Caco-2 (cell line): ENCODE results near the gene LIMS1. TPM values are rescaled to one million over a fixed set of nuclear protein-coding genes. Genes with fewer than 3 reads are reported as not detected.
"Not testable (repeated sequence)": the region's sequence is repeated elsewhere in the genome, so short reads cannot be mapped to it uniquely, and the experiment has no call there.

Source experiments
- BruUV-seq: library from RNA; stranded (reverse); fragments of 400-500 nt; replicated peaks from 2 replicates; lab custom pipeline; 2021; lab: Mats Ljungman, UMichigan
- CTCF ChIA-PET: fragments of 300-600 bp; sonication (Branson Sonifier 250); formaldehyde crosslinking; loops from one replicate; lab custom pipeline; 2022; ENCODE audit warnings: antibody characterized with exemption; lab: Charles Lee
- POLR2A ChIA-PET: fragments of 300-600 bp; sonication (Branson Sonifier 250); formaldehyde crosslinking; loops from one replicate; lab custom pipeline; 2022; ENCODE audit warnings: antibody characterized with exemption; lab: Charles Lee
- DNase-seq, 2 experiments: peaks; one replicate each; pipeline versions ENCODE4 v3.0.0 to v3.0.0-alpha.2; 2020 to 2022
- H3K27me3 ChIP-seq: replicated peaks from 2 replicates; pipeline ENCODE4 v1.6.0; 2011; ENCODE audit warnings: low read length; ENCODE audit not compliant: control insufficient read depth, insufficient read depth
- H3K36me3 ChIP-seq: 2 replicates; pipeline ENCODE4 v1.5.1; 2011; ENCODE audit warnings: low read length; ENCODE audit not compliant: control insufficient read depth, insufficient read depth
- H3K4me1 ChIP-seq: fragments of 250-450 bp; sonication (Bioruptor Pico); 2 replicates; pipeline ENCODE4 v1.5.1; 2020; ENCODE audit warnings: mild to moderate bottlenecking
- H3K4me3 ChIP-seq: 2 replicates; pipeline ENCODE4 v1.5.1; 2011; ENCODE audit warnings: low read depth, mild to moderate bottlenecking, control low read depth, low read length
- H3K9me3 ChIP-seq: fragments of 250-450 bp; sonication (Bioruptor Pico); 2 replicates; pipeline ENCODE4 v1.5.1; 2020; ENCODE audit warnings: mild to moderate bottlenecking, moderate library complexity
- H3K27ac Mint-ChIP-seq: one replicate; pipeline ENCODE4 v1.8.0; 2022; ENCODE audit warnings: mixed read lengths; ENCODE audit not compliant: unreplicated experiment
- H3K27me3 Mint-ChIP-seq: one replicate; pipeline ENCODE4 v1.8.0; 2022; ENCODE audit warnings: mixed read lengths; ENCODE audit not compliant: insufficient read depth, unreplicated experiment
- H3K36me3 Mint-ChIP-seq: one replicate; pipeline ENCODE4 v1.8.0; 2022; ENCODE audit warnings: mild to moderate bottlenecking, mixed read lengths; ENCODE audit not compliant: insufficient read depth, unreplicated experiment
- H3K4me1 Mint-ChIP-seq: one replicate; pipeline ENCODE4 v1.8.0; 2022; ENCODE audit warnings: low read depth, mixed read lengths; ENCODE audit not compliant: unreplicated experiment
- H3K4me3 Mint-ChIP-seq: one replicate; pipeline ENCODE4 v1.8.0; 2022; ENCODE audit warnings: mild to moderate bottlenecking, moderate library complexity, mixed read lengths; ENCODE audit not compliant: unreplicated experiment
- H3K9me3 Mint-ChIP-seq: one replicate; pipeline ENCODE4 v1.8.0; 2022; ENCODE audit warnings: mixed read lengths; ENCODE audit not compliant: unreplicated experiment
- CTCF ChIP-seq, 2 experiments: fragments of 200-600 bp in 1 of 2; IDR thresholded peaks; 1 replicate in 1 of 2; 2 replicates in 1 of 2; pipeline versions ENCODE4 v1.5.1 to v1.8.0; 2011 to 2022; ENCODE audit warnings: antibody characterized with exemption in 1 of 2, control low read depth in 1 of 2, inconsistent platforms in 1 of 2, low read depth in 1 of 2, low read length in 1 of 2, mild to moderate bottlenecking in 1 of 2, moderate library complexity in 1 of 2; ENCODE audit not compliant: insufficient read depth in 1 of 2, severe bottlenecking in 1 of 2, unreplicated experiment in 1 of 2
- intact Hi-C: fragments of 100-400 bp; cut with micrococcal nuclease; formaldehyde crosslinking; loops from one replicate; pipeline ENCODE4 v1.10.0; 2022; ENCODE audit not compliant: unreplicated experiment
- total RNA-seq: library from RNA; stranded (reverse); gene quantifications from 2 replicates; pipeline ENCODE4 v1.2.3, GENCODE V29; 2022

Gene LIMS1
- total RNA-seq, 1 experiment from 2014 or later = 75.2 TPM

GRCh38 chr2:108555572-108555971 is 21.3 kb downstream of the LIMS1 start:
- Mint-ChIP-seq H3K27ac (peak overlapping the region; percentile 43), H3K4me1 (peaks cover 4% of the 10 kb centered on the region), H3K27me3 (no peaks in the 10 kb centered on the region), H3K36me3 (peaks cover 4% of the 10 kb centered on the region), H3K4me3 (no peak overlapping the region), H3K9me3 (no peaks in the 10 kb centered on the region)
- intact Hi-C loops = no loop called here
- Histone ChIP-seq H3K4me3 (no peak overlapping the region), H3K27me3 (no peaks in the 10 kb centered on the region), H3K9me3 (no peaks in the 10 kb centered on the region), H3K36me3 (no peaks in the 10 kb centered on the region), H3K4me1 (no peaks in the 10 kb centered on the region)
- POLR2A ChIA-PET = no interaction called here
- DNase-seq = no peak
- CTCF ChIA-PET = no interaction called here
- no TSS peak for BruUV-seq
- no peak for TF ChIP-seq CTCF (IDR thresholded peaks at IDR 0.05; ENCODE audit: insufficient read depth in 1 of 2, low read depth in 1 of 2, low read length in 1 of 2, severe bottlenecking in 1 of 2, unreplicated experiment in 1 of 2)

GRCh38 chr2:108556581-108556980 is 22.3 kb downstream of the LIMS1 start:
- H3K4me3 ChIP-seq, H3K4me1 ChIP-seq, H3K27ac Mint-ChIP-seq, intact Hi-C loops, H3K27me3 Mint-ChIP-seq, BruUV-seq, POLR2A ChIA-PET, H3K36me3 Mint-ChIP-seq, H3K27me3 ChIP-seq, H3K9me3 Mint-ChIP-seq, H3K36me3 ChIP-seq, H3K4me1 Mint-ChIP-seq, H3K4me3 Mint-ChIP-seq, H3K9me3 ChIP-seq: not testable (repeated sequence)
- CTCF ChIA-PET = interaction anchor here (0.5 kb wide), 1 partner anchor 206 kb away, joined by 3 read pairs; no protein-coding TSS in a partner anchor
- peak; percentile 23 to 42 for DNase-seq

- H3K9me3 ChIP-seq = no peaks in the 10 kb centered on the region
- no peak overlapping the region for H3K4me3 ChIP-seq
- no peaks in the 10 kb centered on the region for H3K36me3 ChIP-seq
- H3K4me3 Mint-ChIP-seq = no peak overlapping the region
- no peaks in the 10 kb centered on the region for H3K9me3 Mint-ChIP-seq
- no peaks in the 10 kb centered on the region for H3K27me3 Mint-ChIP-seq
- no peaks in the 10 kb centered on the region for H3K4me1 ChIP-seq
- ChIA-PET POLR2A (no interaction called here), CTCF (no interaction called here)
- peaks cover 4% of the 10 kb centered on the region for H3K4me1 Mint-ChIP-seq
- intact Hi-C loops = no loop called here
- H3K27me3 ChIP-seq = no peaks in the 10 kb centered on the region
- BruUV-seq = no TSS peak
- no peak overlapping the region for H3K27ac Mint-ChIP-seq
- no peak for DNase-seq
- peaks cover 4% of the 10 kb centered on the region for H3K36me3 Mint-ChIP-seq
- no peak for TF ChIP-seq CTCF (IDR thresholded peaks at IDR 0.05; ENCODE audit: insufficient read depth in 1 of 2, low read depth in 1 of 2, low read length in 1 of 2, severe bottlenecking in 1 of 2, unreplicated experiment in 1 of 2)
Observed at GRCh38 chr2:108560241-108560811, 26.1 kb downstream of the LIMS1 start.
